ENCODE data around the gene COL12A1.

COL12A1 gene

GRCh38 chr6:75128878-75129570 is 76.8 kb downstream of the COL12A1 start:
- no peak for TF ChIP-seq CTCF (IDR thresholded peaks at IDR 0.05; ENCODE audit: low read depth, low read length, missing control alignments)
- H3K4me3 ChIP-seq (replicated peaks; ENCODE audit: low read depth, low read length), result no peak overlapping the region

GRCh38 chr6:75126518-75126917 is 79.3 kb downstream of the COL12A1 start:
- no peak for DNase-seq (ENCODE audit: extremely low read depth, low read depth)
- TF ChIP-seq CTCF (IDR thresholded peaks at IDR 0.05; ENCODE audit: low read depth, low read length, missing control alignments), result no peak

More at GRCh38 chr6:75128878-75129570, 76.8 kb downstream of the COL12A1 start:
- DNase-seq (ENCODE audit: extremely low read depth, low read depth), result no peak

GRCh38 chr6:75124983-75125382 is 80.9 kb downstream of the COL12A1 start:
- no peak for TF ChIP-seq CTCF (IDR thresholded peaks at IDR 0.05; ENCODE audit: low read depth, low read length, missing control alignments)
- no peak for DNase-seq (ENCODE audit: extremely low read depth, low read depth)
- no peak overlapping the region for H3K4me3 ChIP-seq (replicated peaks; ENCODE audit: low read depth, low read length)

More at GRCh38 chr6:75126518-75126917, 79.3 kb downstream of the COL12A1 start:
- no peak overlapping the region for H3K4me3 ChIP-seq (replicated peaks; ENCODE audit: low read depth, low read length)

GRCh38 chr6:75124085-75124484 is 81.8 kb downstream of the COL12A1 start:
- DNase-seq (ENCODE audit: extremely low read depth, low read depth), result no peak
- H3K4me3 ChIP-seq (replicated peaks; ENCODE audit: low read depth, low read length), result no peak overlapping the region
- no peak for TF ChIP-seq CTCF (IDR thresholded peaks at IDR 0.05; ENCODE audit: low read depth, low read length, missing control alignments)

GRCh38 chr6:75118925-75119515 is 86.8 kb downstream of the COL12A1 start:
- no peak for TF ChIP-seq CTCF (IDR thresholded peaks at IDR 0.05; ENCODE audit: low read depth, low read length, missing control alignments)
- no peak overlapping the region for H3K4me3 ChIP-seq (replicated peaks; ENCODE audit: low read depth, low read length)
- no peak for DNase-seq (ENCODE audit: extremely low read depth, low read depth)

- H3K4me3 ChIP-seq (replicated peaks; ENCODE audit: low read depth, low read length), result no peak overlapping the region
- no peak for TF ChIP-seq CTCF (IDR thresholded peaks at IDR 0.05; ENCODE audit: low read depth, low read length, missing control alignments)
- no peak for DNase-seq (ENCODE audit: extremely low read depth, low read depth)
Observed at GRCh38 chr6:75117701-75118100, 88.2 kb downstream of the COL12A1 start.

Measured in HFF-Myc (cell line).